Hepatocyte (in vitro differentiated cells): ENCODE data around the gene SLC43A1. TPM values are rescaled to one million over a fixed set of nuclear protein-coding genes. Genes with fewer than 3 reads are reported as not detected.
A peak's percentile ranks its signal among the peaks of the same experiment; 100 is the strongest.

Experiments
- DNase-seq: peaks from one replicate; pipeline ENCODE4 v3.0.0-alpha.2; 2016; ENCODE audit warnings: low spot score
- H2AFZ ChIP-seq: fragments of 200-600 bp; sonication (generic); 2 replicates; pipeline ENCODE4 v1.6.0; 2016; ENCODE audit warnings: antibody characterized with exemption, mild to moderate bottlenecking
- H3K27ac ChIP-seq: fragments of 200-600 bp; sonication (generic); 2 replicates; pipeline ENCODE4 v1.5.1; 2016; ENCODE audit warnings: mild to moderate bottlenecking
- H3K27me3 ChIP-seq: fragments of 200-600 bp; sonication (generic); 2 replicates; pipeline ENCODE4 v1.6.1; 2016
- H3K36me3 ChIP-seq: fragments of 200-600 bp; sonication (generic); replicated peaks from 2 replicates; pipeline ENCODE4 v1.5.1; 2016; ENCODE audit warnings: low read depth; ENCODE audit not compliant: insufficient read depth
- H3K4me1 ChIP-seq: fragments of 200-600 bp; sonication (generic); 2 replicates; pipeline ENCODE4 v1.5.1; 2016; ENCODE audit warnings: mild to moderate bottlenecking, moderate library complexity; ENCODE audit not compliant: insufficient read depth
- H3K4me2 ChIP-seq: fragments of 200-600 bp; sonication (generic); 2 replicates; pipeline ENCODE4 v1.6.0; 2016
- H3K4me3 ChIP-seq: fragments of 200-600 bp; sonication (generic); 2 replicates; pipeline ENCODE4 v1.5.1; 2016; ENCODE audit warnings: mild to moderate bottlenecking
- H3K79me2 ChIP-seq: fragments of 200-600 bp; sonication (generic); 2 replicates; pipeline ENCODE4 v1.6.0; 2017; ENCODE audit warnings: mild to moderate bottlenecking
- H3K9me2 ChIP-seq: fragments of 200-600 bp; sonication (generic); replicated peaks from 2 replicates; pipeline ENCODE4 v1.6.0; 2017; ENCODE audit warnings: mild to moderate bottlenecking; ENCODE audit not compliant: insufficient read depth
- H3K9me3 ChIP-seq: fragments of 200-600 bp; sonication (generic); 2 replicates; pipeline ENCODE4 v1.5.1; 2016; ENCODE audit warnings: low read depth, mild to moderate bottlenecking
- H4K20me1 ChIP-seq: fragments of 200-600 bp; sonication (generic); 2 replicates; pipeline ENCODE4 v1.6.0; 2016; ENCODE audit warnings: mild to moderate bottlenecking; ENCODE audit not compliant: insufficient read depth, poor library complexity, severe bottlenecking
- EZH2 ChIP-seq: fragments of 200-600 bp; sonication (generic); IDR thresholded peaks from 2 replicates; pipeline ENCODE4 v1.6.1; 2016; ENCODE audit warnings: antibody characterized with exemption, mild to moderate bottlenecking, borderline replicate concordance
- EZH2phosphoT487 ChIP-seq: fragments of 200-600 bp; sonication (generic); IDR thresholded peaks from one replicate; pipeline ENCODE4 v1.6.1; 2018; ENCODE audit warnings: antibody characterized with exemption, mild to moderate bottlenecking, low read depth, moderate library complexity; ENCODE audit not compliant: unreplicated experiment, severe bottlenecking
- WGBS: methylation state at CpG from one replicate; pipeline ENCODE4 v1.1.6; 2016; ENCODE audit warnings: low lambda C conversion rate; ENCODE audit errors: missing lambda C conversion rate; 5-methylcytosine and 5-hydroxymethylcytosine counted together
- polyA plus RNA-seq: library from polyadenylated mRNA; unstranded; fragments of >200 nt; fragmentation: Nextera tagmentation; extraction: Ambion mirVana; gene quantifications from 2 replicates; pipeline ENCODE4 v1.2.1, GENCODE V29; 2016
- total RNA-seq: library from RNA; depleted of rRNA; stranded (reverse); fragments of >200 nt; gene quantifications from 2 replicates; pipeline ENCODE4 v1.2.3, GENCODE V29; 2014
- TF ChIP-seq, protein P1 (sequence below): fragments of 200-600 bp; sonication (generic); IDR thresholded peaks from 2 replicates; pipeline ENCODE4 v1.5.1; 2016; ENCODE audit warnings: antibody characterized with exemption, mild to moderate bottlenecking; ENCODE audit not compliant: poor library complexity

SLC43A1 gene
- total and polyA plus RNA-seq, 2 experiments from 2014 or later = 39.5 to 40.4 TPM

- 86% methylated on average over 10 of the region's 10 CpGs for WGBS
- H3K36me3 ChIP-seq = no peaks in the 10 kb centered on the region
- H3K4me1 ChIP-seq = peaks cover 10% of the 10 kb centered on the region
- DNase-seq = no peak
- peaks cover 42% of the 10 kb centered on the region for H3K27me3 ChIP-seq
- no peak overlapping the region for H3K4me2 ChIP-seq
- no peaks in the 10 kb centered on the region for H3K9me2 ChIP-seq
- no peak overlapping the region for H3K4me3 ChIP-seq
- H3K9me3 ChIP-seq = no peaks in the 10 kb centered on the region
- TF ChIP-seq EZH2 (no peak), EZH2phosphoT487 (no peak)
- TF ChIP-seq, protein P1, sequence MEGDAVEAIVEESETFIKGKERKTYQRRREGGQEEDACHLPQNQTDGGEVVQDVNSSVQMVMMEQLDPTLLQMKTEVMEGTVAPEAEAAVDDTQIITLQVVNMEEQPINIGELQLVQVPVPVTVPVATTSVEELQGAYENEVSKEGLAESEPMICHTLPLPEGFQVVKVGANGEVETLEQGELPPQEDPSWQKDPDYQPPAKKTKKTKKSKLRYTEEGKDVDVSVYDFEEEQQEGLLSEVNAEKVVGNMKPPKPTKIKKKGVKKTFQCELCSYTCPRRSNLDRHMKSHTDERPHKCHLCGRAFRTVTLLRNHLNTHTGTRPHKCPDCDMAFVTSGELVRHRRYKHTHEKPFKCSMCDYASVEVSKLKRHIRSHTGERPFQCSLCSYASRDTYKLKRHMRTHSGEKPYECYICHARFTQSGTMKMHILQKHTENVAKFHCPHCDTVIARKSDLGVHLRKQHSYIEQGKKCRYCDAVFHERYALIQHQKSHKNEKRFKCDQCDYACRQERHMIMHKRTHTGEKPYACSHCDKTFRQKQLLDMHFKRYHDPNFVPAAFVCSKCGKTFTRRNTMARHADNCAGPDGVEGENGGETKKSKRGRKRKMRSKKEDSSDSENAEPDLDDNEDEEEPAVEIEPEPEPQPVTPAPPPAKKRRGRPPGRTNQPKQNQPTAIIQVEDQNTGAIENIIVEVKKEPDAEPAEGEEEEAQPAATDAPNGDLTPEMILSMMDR = no peak
- H3K79me2 ChIP-seq = no peaks in the 10 kb centered on the region
- H4K20me1 ChIP-seq = no peaks in the 10 kb centered on the region
- H2AFZ ChIP-seq = no peak overlapping the region
- H3K27ac ChIP-seq = no peak overlapping the region
Observed at GRCh38 chr11:57485217-57485990, 30.1 kb downstream of the SLC43A1 start.

GRCh38 chr11:57484141-57484710 is 31.3 kb downstream of the SLC43A1 start:
- no peaks in the 10 kb centered on the region for H3K36me3 ChIP-seq
- H3K27me3 ChIP-seq = peaks cover 42% of the 10 kb centered on the region
- H3K4me1 ChIP-seq = peaks cover 10% of the 10 kb centered on the region
- no peak for DNase-seq
- H3K9me2 ChIP-seq = no peaks in the 10 kb centered on the region
- H2AFZ ChIP-seq = no peak overlapping the region
- H4K20me1 ChIP-seq = no peaks in the 10 kb centered on the region
- no peaks in the 10 kb centered on the region for H3K9me3 ChIP-seq
- 96% methylated on average over 7 of the region's 7 CpGs for WGBS
- no peak overlapping the region for H3K4me2 ChIP-seq
- H3K4me3 ChIP-seq = no peak overlapping the region
- no peaks in the 10 kb centered on the region for H3K79me2 ChIP-seq
- no peak overlapping the region for H3K27ac ChIP-seq
- no peak for TF ChIP-seq EZH2phosphoT487
- TF ChIP-seq EZH2 = no peak
- TF ChIP-seq, protein P1 = no peak

- 75% methylated on average over 3 of the region's 3 CpGs for WGBS
- Histone ChIP-seq H2AFZ (peak overlapping the region; percentile 71), H3K9me3 (no peaks in the 10 kb centered on the region), H3K79me2 (no peaks in the 10 kb centered on the region), H3K27ac (no peak overlapping the region), H3K4me2 (peak overlapping the region; percentile 99), H3K27me3 (peaks cover 42% of the 10 kb centered on the region), H4K20me1 (no peaks in the 10 kb centered on the region), H3K4me3 (no peak overlapping the region), H3K9me2 (no peaks in the 10 kb centered on the region), H3K36me3 (no peaks in the 10 kb centered on the region), H3K4me1 (peaks cover 10% of the 10 kb centered on the region)
- DNase-seq = no peak
- TF ChIP-seq EZH2 (no peak), EZH2phosphoT487 (no peak)
- TF ChIP-seq, protein P1 = no peak
Observed at GRCh38 chr11:57483562-57483918, 32.0 kb downstream of the SLC43A1 start.
